Osteoblast (primary cell): Measurements from ENCODE around the gene NCAM1. TPM values are rescaled to one million over a fixed set of nuclear protein-coding genes. Genes with fewer than 3 reads are reported as not detected.

Experiments used
- DNase-seq: peaks from one replicate; pipeline ENCODE4 v3.0.0; 2011; ENCODE audit warnings: low spot score, mixed read lengths; ENCODE audit not compliant: insufficient read length; ENCODE audit errors: missing footprints
- H2AFZ ChIP-seq: 2 replicates; pipeline ENCODE4 v1.6.0; 2011; ENCODE audit warnings: mild to moderate bottlenecking, low read length
- H3K27ac ChIP-seq: 2 replicates; pipeline ENCODE4 v1.5.1; 2011; ENCODE audit warnings: mild to moderate bottlenecking, low read depth, low read length, moderate library complexity
- H3K27me3 ChIP-seq: 2 replicates; pipeline ENCODE4 v1.6.0; 2012; ENCODE audit warnings: mild to moderate bottlenecking, control low read depth, inconsistent platforms, low read length, moderate library complexity; ENCODE audit not compliant: insufficient read depth
- H3K36me3 ChIP-seq: 2 replicates; pipeline ENCODE4 v1.5.1; 2011; ENCODE audit warnings: mild to moderate bottlenecking, low read length, control low read depth, moderate library complexity; ENCODE audit not compliant: insufficient read depth
- H3K4me1 ChIP-seq: 2 replicates; pipeline ENCODE4 v1.5.1; 2011; ENCODE audit warnings: mild to moderate bottlenecking, low read length, control low read depth, moderate library complexity; ENCODE audit not compliant: insufficient read depth
- H3K4me2 ChIP-seq: 2 replicates; pipeline ENCODE4 v1.6.0; 2011; ENCODE audit warnings: mild to moderate bottlenecking, low read length; ENCODE audit not compliant: insufficient read depth
- H3K4me3 ChIP-seq: fragments of 200-600 bp; sonication (generic); 3 replicates; pipeline ENCODE4 v1.5.1; 2012; ENCODE audit warnings: mild to moderate bottlenecking, low read length, inconsistent platforms; ENCODE audit not compliant: insufficient read depth
- H3K79me2 ChIP-seq: 2 replicates; pipeline ENCODE4 v1.6.0; 2012; ENCODE audit warnings: mild to moderate bottlenecking, low read length, control low read depth, inconsistent platforms; ENCODE audit not compliant: insufficient read depth
- H3K9me3 ChIP-seq: 2 replicates; pipeline ENCODE4 v1.5.1; 2011; ENCODE audit warnings: low read depth, low read length, control low read depth
- H4K20me1 ChIP-seq: 2 replicates; pipeline ENCODE4 v1.6.0; 2012; ENCODE audit warnings: mild to moderate bottlenecking, low read length, control low read depth; ENCODE audit not compliant: insufficient read depth
- total RNA-seq: library from RNA; depleted of rRNA; stranded (reverse); fragments of >200 nt; gene quantifications from 2 replicates; pipeline ENCODE4 v1.2.3, GENCODE V29; 2012
- TF ChIP-seq, protein P1 (sequence below): IDR thresholded peaks from 2 replicates; pipeline ENCODE4 v1.5.1; 2011; ENCODE audit warnings: mild to moderate bottlenecking, low read depth, low read length, moderate library complexity; ENCODE audit errors: extremely low read depth

The NCAM1 gene
- total RNA-seq, 1 donor = 2.2 TPM

DNA sequence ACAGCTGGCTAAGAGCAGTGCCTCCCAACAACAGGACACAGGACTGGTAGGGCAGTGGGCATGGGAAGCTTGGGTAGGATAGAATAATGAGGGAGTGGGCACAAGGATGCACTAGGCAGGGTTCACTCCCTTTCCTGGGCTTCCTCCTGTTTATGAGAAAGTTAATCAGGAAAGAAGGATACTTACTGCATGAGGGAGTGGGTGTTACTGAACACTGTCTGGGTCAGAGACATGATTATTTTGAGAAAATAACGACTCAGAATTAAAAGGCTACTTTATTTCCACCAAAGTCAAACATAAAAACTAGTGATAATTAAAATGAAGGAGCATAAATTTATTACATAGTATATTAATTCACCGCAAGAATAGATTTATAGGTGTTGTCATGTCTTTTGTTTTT, 35.8 kb downstream of the NCAM1 start:
- no peak overlapping the region for H2AFZ ChIP-seq
- H3K4me1 ChIP-seq = no peaks in the 10 kb centered on the region
- DNase-seq = no peak
- H3K4me2 ChIP-seq = no peak overlapping the region
- no peaks in the 10 kb centered on the region for H3K27me3 ChIP-seq
- H3K79me2 ChIP-seq = no peaks in the 10 kb centered on the region
- H4K20me1 ChIP-seq = no peaks in the 10 kb centered on the region
- no peaks in the 10 kb centered on the region for H3K9me3 ChIP-seq
- TF ChIP-seq, protein P1, sequence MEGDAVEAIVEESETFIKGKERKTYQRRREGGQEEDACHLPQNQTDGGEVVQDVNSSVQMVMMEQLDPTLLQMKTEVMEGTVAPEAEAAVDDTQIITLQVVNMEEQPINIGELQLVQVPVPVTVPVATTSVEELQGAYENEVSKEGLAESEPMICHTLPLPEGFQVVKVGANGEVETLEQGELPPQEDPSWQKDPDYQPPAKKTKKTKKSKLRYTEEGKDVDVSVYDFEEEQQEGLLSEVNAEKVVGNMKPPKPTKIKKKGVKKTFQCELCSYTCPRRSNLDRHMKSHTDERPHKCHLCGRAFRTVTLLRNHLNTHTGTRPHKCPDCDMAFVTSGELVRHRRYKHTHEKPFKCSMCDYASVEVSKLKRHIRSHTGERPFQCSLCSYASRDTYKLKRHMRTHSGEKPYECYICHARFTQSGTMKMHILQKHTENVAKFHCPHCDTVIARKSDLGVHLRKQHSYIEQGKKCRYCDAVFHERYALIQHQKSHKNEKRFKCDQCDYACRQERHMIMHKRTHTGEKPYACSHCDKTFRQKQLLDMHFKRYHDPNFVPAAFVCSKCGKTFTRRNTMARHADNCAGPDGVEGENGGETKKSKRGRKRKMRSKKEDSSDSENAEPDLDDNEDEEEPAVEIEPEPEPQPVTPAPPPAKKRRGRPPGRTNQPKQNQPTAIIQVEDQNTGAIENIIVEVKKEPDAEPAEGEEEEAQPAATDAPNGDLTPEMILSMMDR = no peak
- no peak overlapping the region for H3K4me3 ChIP-seq
- no peaks in the 10 kb centered on the region for H3K36me3 ChIP-seq
- no peak overlapping the region for H3K27ac ChIP-seq

DNA sequence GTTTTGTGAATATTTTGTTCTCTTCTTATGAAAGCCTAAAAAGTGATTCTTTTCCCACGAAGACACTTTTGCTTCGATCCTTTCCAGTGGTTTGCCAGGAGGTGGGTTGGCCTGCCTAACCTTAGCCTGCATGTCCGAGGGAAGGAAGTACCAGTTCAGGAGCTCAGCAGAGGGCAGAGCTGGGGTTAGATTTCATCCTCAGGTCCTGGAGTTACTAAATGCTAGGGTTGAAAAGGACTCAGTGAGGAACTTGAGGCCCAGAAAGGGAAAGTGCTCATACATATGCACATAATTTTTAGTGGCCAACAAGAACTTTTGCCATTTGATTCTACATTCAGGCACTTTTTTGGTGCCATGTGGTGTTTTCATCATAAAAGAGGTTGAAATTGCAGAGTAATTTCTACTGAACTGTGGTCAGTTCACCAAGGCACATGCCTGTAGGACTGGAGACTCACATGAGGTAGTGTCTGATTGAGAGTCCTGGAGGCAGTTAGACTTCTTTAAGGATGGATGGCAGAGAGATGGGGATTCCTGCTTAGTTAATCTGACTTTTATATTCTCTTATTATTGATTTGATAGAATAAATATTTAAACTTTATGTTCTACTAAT, 36.7 kb downstream of the NCAM1 start:
- no peaks in the 10 kb centered on the region for H3K9me3 ChIP-seq
- H3K79me2 ChIP-seq = no peaks in the 10 kb centered on the region
- no peak overlapping the region for H2AFZ ChIP-seq
- H3K4me2 ChIP-seq = no peak overlapping the region
- TF ChIP-seq, protein P1 = no peak
- no peaks in the 10 kb centered on the region for H3K4me1 ChIP-seq
- no peaks in the 10 kb centered on the region for H3K27me3 ChIP-seq
- no peak overlapping the region for H3K4me3 ChIP-seq
- H3K36me3 ChIP-seq = no peaks in the 10 kb centered on the region
- no peaks in the 10 kb centered on the region for H4K20me1 ChIP-seq
- no peak overlapping the region for H3K27ac ChIP-seq
- no peak for DNase-seq

DNA sequence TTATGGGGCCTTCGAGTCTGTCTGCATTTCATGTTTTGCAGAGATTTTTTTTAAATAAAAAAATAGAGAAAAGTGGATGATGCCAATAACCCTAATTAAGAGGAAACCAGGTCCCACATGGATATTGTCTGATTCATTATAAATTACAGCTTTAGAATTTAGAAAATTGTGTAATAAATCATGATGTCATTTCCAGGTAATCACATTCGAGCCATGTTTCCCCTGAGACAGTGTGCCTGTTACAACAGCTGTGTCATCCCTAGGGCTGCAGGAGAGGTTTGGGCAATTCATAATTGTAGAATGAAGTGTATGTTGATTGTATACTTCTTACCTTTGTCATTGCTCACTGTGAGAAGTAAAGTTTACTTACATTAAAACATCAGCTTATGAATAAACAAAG, 38.3 kb downstream of the NCAM1 start:
- Histone ChIP-seq H3K9me3 (no peaks in the 10 kb centered on the region), H2AFZ (no peak overlapping the region), H4K20me1 (no peaks in the 10 kb centered on the region), H3K27me3 (no peaks in the 10 kb centered on the region), H3K4me1 (no peaks in the 10 kb centered on the region), H3K4me3 (no peak overlapping the region), H3K36me3 (no peaks in the 10 kb centered on the region), H3K79me2 (no peaks in the 10 kb centered on the region), H3K27ac (no peak overlapping the region), H3K4me2 (no peak overlapping the region)
- TF ChIP-seq, protein P1 = no peak
- no peak for DNase-seq

DNA sequence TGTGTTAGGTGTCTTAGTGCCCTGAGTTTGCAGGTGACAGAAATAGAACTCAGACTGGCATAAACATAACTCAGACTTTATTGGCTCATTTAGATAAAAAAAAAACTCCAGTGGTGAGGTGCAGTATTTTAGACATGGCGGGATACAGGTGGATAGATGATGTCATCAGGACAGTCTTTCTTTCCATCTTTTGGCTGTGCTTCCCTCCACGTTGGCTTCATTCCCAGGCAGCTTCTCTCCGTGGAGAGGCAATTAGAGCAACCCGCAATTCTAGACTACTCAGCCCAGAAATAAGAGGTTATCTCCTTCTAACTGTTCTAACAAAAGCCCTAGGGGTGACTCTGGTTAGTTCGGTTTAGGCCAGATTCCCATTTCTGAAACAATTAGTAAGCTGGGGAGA, 40.5 kb downstream of the NCAM1 start:
- H4K20me1 ChIP-seq = no peaks in the 10 kb centered on the region
- TF ChIP-seq, protein P1 = no peak
- H3K4me1 ChIP-seq = no peaks in the 10 kb centered on the region
- H2AFZ ChIP-seq = no peak overlapping the region
- H3K9me3 ChIP-seq = no peaks in the 10 kb centered on the region
- no peaks in the 10 kb centered on the region for H3K79me2 ChIP-seq
- no peak overlapping the region for H3K27ac ChIP-seq
- H3K4me2 ChIP-seq = no peak overlapping the region
- no peaks in the 10 kb centered on the region for H3K27me3 ChIP-seq
- DNase-seq = no peak
- H3K36me3 ChIP-seq = no peaks in the 10 kb centered on the region
- no peak overlapping the region for H3K4me3 ChIP-seq
